ENCODE measurements around the gene ST7. TPM values are rescaled to one million over a fixed set of nuclear protein-coding genes. Genes with fewer than 3 reads are reported as not detected.

ST7 gene
- polyA plus RNA-seq, 3 donors, result 28.3 to 29.7 (median 29.3) TPM

DNA sequence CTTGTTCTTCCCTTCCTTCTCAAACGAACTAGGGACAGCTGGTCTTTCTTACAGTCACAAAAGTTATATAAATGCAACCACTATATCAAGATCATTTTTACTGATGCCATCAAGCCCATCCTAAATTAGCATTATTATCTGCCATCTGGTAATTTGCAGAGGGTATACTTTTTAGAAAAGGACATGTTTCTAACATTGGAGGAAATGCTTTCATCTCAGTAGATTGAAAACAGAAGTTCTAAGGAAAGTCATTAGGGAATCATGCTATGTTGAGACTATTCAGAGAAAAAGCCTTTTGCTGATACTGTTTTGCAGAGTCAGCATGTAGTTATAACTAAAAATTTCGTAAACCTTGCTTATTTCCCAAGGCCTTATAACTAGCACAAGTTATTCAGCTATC, 222.9 kb downstream of the ST7 start:
- no peak for DNase-seq (ENCODE audit: low read depth in 3 of 3, low spot score in 2 of 3)

DNA sequence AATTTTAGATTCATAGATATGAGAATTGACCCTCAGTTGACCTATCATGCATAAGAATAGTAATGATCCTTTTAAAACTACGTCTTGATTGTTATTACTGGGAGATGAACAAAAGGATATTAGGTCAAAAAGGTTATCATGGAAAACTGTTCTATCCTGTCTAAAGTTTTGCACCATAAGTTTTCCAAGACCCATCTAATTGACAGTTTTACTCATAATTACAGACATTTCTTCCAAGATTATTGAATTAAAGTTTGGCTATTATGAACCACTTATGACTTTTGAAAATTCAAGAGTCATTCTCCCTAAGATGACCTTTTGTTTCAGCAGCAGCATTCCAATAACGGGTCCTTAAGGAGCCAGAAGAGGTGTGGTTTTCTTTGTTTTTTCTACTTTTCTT, 225.3 kb downstream of the ST7 start:
- no peak for DNase-seq (ENCODE audit: low read depth in 3 of 3, low spot score in 2 of 3)

DNA sequence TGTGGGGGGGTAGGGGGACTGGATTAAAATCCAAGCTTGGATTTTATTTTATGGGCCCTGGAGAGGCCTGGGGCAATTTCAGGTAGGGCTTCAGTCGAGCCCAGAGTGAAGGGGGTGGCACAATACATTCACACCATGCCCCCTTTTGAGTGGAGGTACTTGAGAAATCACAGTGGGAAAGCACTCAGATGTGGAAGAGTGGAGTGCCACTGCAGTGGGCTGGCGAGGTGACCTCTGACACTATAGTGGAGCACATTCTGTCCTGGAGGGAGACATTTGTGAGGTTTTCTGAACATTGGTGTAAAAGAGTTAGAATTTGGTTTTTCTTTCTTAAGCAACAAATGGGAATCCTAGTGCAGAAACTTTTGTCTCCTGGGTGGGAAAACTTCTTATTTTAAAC, 226.4 kb downstream of the ST7 start:
- DNase-seq (ENCODE audit: low read depth in 3 of 3, low spot score in 2 of 3), result no peak

DNA sequence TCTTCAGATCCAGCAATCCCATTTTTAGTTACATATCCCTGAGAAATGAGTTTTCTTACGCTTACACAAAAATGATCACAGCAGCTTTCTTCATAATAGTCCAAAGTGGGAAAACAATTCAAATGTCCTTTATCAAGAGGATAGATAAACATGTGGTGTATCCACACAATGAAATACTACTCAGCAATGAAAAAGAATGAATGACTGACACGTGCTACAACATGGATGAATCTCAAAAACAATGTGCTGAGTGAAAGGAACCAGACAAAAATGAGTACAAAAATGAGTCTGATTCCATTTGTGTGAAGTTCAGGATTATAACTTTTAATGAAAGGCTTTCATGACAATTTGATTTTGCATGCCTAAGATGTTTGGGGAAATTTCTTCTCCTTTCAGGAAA, 230.4 kb downstream of the ST7 start:
- DNase-seq (ENCODE audit: low read depth in 3 of 3, low spot score in 2 of 3), result no peak

DNA sequence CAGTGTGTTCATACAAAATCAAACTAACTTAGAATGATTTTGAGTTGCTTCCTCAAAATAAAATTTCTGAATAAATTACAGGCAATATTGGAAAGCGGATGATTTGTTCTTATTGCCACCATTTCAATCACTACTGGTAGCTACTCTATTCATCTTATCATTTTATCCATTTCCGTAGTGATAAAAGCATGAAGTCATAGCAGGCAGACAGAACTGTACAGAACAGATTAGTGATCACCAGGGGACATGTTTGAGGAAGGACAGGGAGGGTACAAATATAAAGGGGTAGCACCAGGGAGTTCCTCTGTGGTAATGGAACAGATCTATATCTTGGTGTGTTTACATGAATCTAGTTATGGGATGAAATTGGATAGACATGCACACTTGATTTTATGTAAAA, 231.1 kb downstream of the ST7 start:
- DNase-seq (ENCODE audit: low read depth in 3 of 3, low spot score in 2 of 3), result no peak

DNA sequence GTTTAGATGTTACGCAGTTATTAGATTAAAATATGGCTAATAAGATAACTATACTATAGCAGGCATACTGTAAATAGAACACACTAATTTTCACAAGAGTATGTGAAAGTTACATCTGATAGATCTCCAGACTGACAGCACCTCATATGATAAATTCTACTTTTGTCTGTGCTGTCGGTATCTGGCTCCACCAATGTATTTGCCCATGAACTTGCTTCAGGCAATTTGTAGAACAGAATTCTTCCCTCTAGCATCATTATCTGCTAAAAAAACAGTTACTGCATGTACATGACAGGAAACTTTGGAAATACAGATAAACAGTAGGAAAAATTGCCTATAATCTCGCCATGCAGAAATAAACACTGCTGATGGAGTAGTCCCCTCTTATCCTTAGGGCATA, 231.8 kb downstream of the ST7 start:
- DNase-seq (ENCODE audit: low read depth in 3 of 3, low spot score in 2 of 3), result no peak

DNA sequence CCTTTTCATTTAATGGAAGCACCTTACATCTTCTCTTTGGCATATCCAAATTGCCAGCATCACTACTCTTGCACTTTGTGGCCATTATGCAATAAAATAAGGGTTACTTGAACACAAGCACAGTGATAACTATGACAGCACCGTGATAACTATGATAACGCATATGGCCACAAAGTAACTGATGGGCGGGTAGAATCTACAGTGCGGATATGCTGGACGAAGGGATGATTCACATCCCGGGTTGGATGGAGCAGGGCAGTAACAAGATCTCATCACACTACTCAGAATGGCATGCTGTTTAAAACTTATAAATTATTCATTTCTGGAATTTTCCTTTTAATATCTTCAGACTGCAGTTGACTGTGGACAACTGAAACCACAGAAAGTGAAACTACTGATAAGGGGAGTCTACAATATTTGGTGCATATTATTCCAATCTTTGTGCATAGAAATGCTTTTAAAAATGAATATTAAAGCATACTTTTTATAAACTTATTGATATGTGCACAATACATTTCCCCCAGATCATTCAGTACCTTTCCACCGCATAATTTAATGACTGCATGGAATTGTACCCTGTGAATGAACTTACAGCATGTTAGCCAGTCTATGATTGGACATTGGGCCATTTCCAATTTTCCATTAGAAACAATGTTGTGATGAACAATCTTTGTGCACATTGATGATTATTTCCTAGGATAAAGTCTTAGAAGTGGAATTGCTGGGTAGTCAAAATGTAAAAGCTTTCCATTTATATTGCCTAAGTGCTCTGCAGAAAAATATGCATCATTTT, 233.1 kb downstream of the ST7 start:
- DNase-seq (ENCODE audit: low read depth in 3 of 3, low spot score in 2 of 3), result no peak

DNA sequence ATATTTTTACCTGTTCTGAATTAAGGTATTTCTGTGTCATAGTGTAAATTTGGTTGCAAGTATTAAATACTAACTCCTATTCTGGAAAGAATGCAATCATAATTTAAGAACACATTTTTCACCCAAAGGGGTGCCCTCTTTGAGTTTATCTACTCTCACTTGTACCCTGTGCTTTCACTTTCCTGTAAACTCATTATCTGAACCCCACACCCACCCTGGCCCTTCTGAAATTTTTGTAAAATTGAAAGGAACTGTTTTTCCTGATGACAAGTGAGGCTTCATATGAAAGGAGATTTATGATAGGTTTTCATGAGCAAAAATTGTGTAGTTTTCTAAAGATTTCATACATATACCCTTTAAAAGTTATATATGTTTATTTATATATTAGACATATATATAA, 235.1 kb downstream of the ST7 start:
- DNase-seq (ENCODE audit: low read depth in 3 of 3, low spot score in 2 of 3), result no peak

DNA sequence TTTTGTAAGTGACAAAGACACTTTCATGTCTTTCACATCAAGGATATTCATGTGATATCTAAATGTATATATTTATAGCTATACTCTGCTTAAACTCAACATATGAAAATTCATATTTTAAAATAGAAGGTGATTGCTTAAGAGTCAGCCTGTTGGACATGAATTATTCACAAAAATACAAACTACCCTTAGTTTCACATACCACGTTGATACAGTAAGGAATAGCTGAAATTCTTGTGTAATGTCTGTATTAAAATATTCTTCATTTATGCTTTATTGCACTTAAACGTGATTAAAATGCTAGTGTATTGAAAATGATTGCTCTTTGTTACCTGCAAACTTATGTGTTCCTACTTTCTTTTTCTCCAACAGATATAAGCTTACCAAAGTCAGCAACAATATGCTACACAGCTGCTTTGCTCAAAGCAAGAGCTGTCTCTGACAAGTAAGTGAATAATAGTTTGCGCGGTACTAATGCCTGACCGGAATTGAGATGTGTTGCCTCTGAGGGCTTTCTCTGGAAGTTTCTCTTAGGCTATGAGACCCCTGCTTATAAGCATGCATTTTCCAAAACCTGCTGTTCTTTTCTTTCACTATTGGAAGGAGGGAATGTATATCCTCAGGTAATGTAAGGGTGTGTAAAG, 235.8 kb downstream of the ST7 start:
- DNase-seq (ENCODE audit: low read depth in 3 of 3, low spot score in 2 of 3), result no peak

DNA sequence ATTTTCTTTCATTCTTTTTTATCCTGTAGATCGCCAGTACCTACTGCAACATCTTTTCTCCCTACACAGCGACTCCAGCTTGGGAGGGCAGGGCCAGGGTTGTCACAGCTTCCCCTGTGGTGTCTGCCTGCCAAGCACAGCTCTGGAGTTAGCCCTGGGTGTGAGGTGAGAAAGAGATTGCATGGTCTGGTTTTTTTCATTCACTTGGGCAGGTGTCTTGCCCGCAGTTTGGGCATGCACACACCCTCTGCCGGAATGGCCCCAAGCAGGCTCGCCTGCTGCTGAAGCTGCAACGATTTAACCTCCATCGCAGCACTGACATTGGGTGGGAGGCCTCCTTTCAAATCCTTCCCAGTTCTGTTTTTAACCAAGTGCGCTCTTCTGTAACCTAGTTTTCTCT, 236.8 kb downstream of the ST7 start:
- no peak for DNase-seq (ENCODE audit: low read depth in 3 of 3, low spot score in 2 of 3)

DNA sequence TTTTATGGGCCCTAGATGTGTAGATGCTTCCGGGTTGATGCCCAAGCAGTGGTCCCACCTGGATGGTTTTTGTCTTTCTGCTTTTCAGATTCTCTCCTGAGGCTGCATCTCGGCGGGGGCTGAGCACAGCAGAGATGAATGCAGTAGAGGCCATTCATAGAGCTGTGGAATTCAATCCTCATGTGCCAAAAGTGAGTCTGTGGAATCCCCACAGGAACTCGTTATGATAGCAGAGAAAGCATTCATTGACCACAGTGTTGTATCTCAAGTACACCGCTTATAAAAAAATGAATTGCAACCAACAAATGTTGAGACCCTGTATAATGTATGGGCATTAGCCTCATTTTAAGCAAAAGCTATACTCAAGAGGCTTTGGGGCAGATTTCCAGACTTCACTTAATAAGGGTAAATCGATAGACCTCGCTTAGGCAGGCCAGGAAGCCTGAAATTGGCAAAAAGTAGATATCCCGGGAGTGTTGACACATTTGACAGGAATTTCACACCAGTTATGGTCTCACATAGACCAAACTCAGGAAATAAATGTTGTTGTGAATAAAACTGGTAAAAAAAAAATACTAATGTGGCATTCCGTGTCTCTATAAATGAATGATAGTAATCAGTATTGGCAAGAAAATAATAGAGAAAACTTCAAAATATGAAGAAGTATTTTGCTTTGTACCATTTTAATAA, 237.6 kb downstream of the ST7 start:
- no peak for DNase-seq (ENCODE audit: low read depth in 3 of 3, low spot score in 2 of 3)

DNA sequence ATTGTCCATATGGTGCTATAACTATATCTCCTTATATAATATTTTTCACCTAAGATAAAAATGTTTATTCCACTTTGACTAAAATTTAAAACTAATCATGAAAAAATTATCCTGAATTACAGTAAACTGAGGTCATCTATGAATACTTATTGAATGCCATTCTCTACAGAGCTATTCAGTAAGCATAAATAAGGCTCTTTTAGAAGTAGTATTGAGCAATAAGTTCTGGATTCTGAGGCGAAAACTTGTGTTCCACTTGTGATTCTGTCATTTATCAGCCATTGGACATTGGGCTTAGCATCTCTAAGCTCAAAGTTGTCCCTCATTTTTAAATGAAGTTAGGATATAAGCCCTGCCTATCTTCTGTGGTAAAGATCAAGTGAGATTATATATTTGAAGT, 238.8 kb downstream of the ST7 start:
- DNase-seq (ENCODE audit: low read depth in 3 of 3, low spot score in 2 of 3), result no peak

DNA sequence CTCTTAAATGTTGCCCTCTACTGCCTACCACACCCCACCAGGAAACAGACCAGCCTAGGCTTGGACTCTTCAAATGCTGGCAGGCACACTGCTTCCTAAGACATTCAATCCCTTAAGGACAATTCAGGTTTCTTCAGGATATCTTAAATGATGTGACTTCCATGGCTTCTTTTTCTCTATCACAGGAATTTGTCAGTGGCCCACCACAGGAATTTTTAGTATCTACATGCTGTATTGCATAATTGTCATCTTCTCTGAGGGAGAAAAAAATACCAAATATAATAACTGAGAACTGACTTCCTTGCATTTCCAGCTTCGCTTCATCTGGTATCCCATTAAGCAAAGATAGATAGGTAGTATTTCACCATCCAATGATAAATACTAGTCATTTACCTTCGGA, 240.3 kb downstream of the ST7 start:
- DNase-seq (ENCODE audit: low read depth in 3 of 3, low spot score in 2 of 3), result no peak

DNA sequence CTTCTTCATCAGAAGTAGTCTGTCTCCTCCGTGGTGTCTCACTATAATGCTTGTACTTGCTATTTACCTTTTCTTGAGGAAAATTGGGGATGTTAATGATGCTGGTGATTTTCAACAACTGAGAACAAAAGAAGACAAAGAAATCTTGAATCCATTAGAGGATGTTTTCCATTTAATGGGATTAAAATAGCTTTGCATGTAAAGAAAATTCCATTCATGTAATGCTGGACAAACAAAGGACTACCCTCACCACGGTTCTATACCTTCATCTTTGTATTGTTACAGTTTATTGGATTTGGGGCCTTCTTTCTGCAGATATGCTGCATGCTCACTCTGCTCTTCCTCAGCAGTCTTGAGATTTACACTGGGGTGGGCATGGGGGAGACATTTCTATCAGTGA, 241.1 kb downstream of the ST7 start:
- no peak for DNase-seq (ENCODE audit: low read depth in 3 of 3, low spot score in 2 of 3)

DNA sequence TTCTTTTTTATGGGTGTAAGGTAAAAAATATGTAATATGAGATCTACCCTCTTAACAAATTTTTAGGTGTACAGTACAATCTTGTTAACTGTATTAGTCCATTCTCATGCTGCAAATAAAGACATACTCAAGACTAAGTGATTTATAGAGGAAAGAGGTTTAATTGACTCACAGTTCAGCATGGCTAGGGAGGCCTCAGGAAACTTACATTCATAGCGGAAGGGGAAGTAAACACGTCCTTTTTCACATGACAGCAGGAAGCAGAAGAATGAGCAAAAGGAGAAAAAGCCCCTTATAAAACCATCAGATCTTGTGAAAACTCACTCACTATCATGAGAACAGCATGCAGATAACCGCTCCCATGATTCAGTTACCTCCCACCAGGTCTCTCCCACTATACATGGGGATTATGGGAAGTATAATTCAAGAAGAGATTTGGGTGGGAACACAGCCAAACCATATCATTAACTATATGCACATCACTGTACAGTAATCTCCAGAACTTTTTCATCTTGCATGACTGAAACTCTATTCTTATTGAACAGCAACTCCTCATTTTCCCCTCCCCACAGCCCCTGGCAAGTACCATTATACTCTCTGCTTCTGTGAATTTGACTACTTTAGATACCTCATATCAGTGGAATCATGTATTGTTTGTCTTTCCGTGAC, 242.2 kb downstream of the ST7 start:
- no peak for DNase-seq (ENCODE audit: low read depth in 3 of 3, low spot score in 2 of 3)

DNA sequence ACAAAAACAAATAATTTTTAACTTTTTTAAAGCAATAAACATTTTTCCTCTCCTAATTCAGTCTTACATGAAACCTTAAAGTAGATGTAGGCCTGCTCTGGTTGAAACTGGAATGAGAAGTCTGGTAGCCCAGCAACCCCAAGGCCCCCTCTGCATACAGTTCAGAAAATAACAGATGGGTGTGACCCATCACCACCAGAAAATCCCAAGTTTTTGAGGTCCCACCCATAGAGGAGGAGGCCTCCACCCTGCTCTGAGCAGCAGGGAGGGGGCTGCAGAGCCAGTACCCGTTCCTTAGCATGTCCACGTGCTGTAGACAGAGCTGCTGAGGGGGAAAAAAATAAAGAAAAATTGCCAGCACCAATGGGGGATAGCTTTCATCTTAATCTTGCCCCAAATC, 246.8 kb downstream of the ST7 start:
- no peak for DNase-seq (ENCODE audit: low read depth in 3 of 3, low spot score in 2 of 3)

DNA sequence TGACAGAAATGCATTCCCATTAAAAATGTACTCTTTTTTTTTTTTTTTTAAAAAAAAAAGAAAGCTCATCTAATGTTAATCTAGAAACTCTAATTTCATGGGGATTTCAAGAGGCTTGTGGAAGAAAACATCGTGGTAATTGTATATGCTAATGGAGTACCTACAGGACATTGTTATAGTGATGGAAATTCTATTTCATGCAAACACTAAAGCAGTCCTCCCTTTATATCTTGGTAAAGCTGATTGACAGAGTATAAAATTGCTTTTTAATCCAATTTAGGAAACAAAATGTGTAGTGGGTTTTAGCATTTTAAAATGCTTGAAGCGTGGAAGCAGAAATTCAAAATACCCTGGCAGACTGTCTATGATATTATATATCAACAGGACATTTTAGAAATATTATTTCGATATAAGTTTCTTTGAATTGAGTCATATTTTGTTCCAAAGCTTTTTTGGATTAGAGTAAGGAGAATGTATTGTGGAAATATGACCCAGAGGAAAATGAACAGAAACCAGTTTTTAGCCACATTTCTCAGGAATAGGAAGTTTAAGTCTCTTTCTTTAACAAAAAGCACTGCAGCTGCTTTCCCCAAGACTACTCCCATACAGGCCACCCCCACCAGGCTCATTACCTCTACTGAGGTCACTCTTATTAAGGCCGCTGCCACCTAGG, 247.6 kb downstream of the ST7 start:
- no peak for DNase-seq (ENCODE audit: low read depth in 3 of 3, low spot score in 2 of 3)

DNA sequence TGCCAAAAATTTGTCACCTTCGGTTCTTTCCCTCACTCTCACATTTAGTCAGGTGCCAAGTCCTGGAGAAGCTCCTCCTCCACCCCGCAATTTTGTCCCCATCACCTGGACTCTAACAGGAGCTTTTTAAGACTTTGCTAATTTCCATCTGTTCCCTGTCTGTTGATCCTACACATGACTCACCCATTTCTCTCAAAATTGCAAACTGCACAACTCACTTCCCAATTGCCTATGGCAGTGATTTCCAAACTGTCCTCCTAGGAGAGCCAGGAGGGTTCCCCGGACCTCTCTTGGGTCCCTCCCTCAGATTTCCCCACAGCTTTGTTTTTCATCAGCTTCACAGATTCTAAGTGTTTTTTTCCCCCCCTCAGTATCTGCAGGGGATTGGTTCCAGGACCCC, 249.2 kb downstream of the ST7 start:
- DNase-seq (ENCODE audit: low read depth in 3 of 3, low spot score in 2 of 3), result no peak

DNA sequence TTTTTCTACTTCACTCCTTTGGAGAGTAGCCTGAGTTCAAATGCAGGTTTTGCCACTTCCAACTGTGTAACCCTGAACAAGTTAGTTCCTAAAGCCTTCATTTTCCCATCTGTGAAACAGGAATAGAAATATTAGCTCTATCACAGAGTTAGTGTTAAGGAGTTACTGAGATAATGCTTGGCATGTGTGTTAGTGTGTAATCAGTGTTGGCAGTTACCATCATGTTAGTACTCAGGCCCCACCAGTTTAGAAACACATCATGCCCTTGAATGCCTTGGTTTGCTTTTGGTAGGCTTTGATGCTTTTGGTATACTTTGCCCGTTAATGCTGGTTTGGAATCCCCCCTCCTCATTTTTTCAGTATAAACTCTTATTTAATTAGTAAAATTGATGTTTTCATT, 249.9 kb downstream of the ST7 start:
- DNase-seq (ENCODE audit: low read depth in 3 of 3, low spot score in 2 of 3), result no peak

DNA sequence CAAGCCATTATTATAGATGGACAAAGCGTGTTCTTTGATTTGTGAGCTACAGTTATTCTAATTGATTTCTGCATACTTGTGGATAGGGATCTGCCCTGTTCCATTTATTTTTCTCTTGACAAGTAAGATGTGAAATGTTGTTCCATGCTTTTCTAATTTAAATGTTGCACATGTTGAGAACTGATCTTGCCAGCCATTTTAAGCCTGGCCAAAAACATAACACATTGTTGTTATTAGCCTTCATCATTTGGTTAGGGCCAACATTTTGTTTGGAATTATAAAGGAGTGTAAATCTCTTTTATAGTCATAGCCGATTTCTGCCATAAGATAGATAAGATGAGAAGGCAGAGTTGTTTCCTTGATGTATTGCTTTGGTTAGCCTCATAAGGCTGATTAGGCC, 252.6 kb downstream of the ST7 start:
- DNase-seq (ENCODE audit: low read depth in 3 of 3, low spot score in 2 of 3), result no peak

DNA sequence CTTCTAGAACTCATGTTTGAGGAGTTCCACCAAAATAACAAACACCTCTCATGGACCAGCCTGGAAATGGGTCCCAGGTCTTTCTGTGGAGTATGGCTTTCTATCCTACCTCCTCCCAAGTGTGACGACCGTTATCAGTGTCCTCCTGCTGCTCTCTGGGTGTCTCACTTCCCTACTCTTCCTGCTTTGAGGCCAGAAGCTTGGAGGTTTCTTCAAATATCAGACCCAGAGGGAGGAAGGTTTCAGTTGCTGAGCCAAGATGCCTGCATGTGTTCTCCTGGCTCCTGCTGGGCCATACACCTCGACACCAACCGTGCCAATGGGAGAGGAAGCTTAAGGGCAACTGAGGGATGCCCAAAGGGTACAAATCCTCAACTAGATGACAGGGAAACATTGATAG, 255.0 kb downstream of the ST7 start:
- no peak for DNase-seq (ENCODE audit: low read depth in 3 of 3, low spot score in 2 of 3)
